ENCODE measurements around the gene PSMA2. TPM values are rescaled to one million over a fixed set of nuclear protein-coding genes. Genes with fewer than 3 reads are reported as not detected.

The PSMA2 gene
- total RNA-seq, 2 experiments from 2014 or later = 131 to 154 TPM

Other genes with a start within 250 kb of the PSMA2 start
- 1 to 10 TPM; 6.0 to 7.2 TPM for gene C7orf25, start 20.1 kb downstream of the PSMA2 start, total RNA-seq
- gene MRPL32, start 202 bp upstream of the PSMA2 start, total RNA-seq = 10 to 100 TPM; 38.7 to 41.6 TPM
- gene HECW1, start 180.5 kb upstream of the PSMA2 start, total RNA-seq = not detected